SK-N-SH (cell line): ENCODE data around the gene GPR161. TPM values are rescaled to one million over a fixed set of nuclear protein-coding genes. Genes with fewer than 3 reads are reported as not detected.

ENCODE experiments used
- CTCF ChIA-PET: fragments of 300-600, 350-600 bp; formaldehyde crosslinking; extraction: SDS; loops from one replicate; lab custom pipeline; 2021; lab: Yijun Ruan, JAX
- POLR2A ChIA-PET: fragments of 350-600 bp; sonication (Branson Sonifier 250); formaldehyde crosslinking; extraction: SDS; loops from one replicate; lab custom pipeline; 2020; ENCODE audit warnings: antibody characterized with exemption, inconsistent platforms; lab: Yijun Ruan, JAX
- DNase-seq: peaks from one replicate; pipeline ENCODE4 v3.0.0; 2012
- H2AFZ ChIP-seq: fragments of 200-600 bp; sonication (generic); 2 replicates; pipeline ENCODE4 v1.8.1; 2016; ENCODE audit warnings: antibody characterized with exemption, mild to moderate bottlenecking, low read depth
- H3F3A ChIP-seq: fragments of 200-600 bp; sonication (generic); replicated peaks from 2 replicates; pipeline ENCODE3; 2016; ENCODE audit warnings: antibody characterized with exemption, mild to moderate bottlenecking; ENCODE audit not compliant: insufficient read depth
- H3K27ac ChIP-seq, 2 experiments: fragments of 200-500 bp in 1 of 2; fragments of 200-600 bp in 1 of 2; sonication (Bioruptor generic) in 1 of 2; sonication (generic), shearing (Covaris generic) in 1 of 2; 2 replicates each; pipeline versions ENCODE4 v1.5.1 to v1.6.1; 2014 to 2016; ENCODE audit warnings: low read depth in 2 of 2, inconsistent platforms in 1 of 2, low read length in 1 of 2, mild to moderate bottlenecking in 1 of 2, mixed read lengths in 1 of 2
- H3K27me3 ChIP-seq: fragments of 200-600 bp; sonication (generic), shearing (Covaris generic); 2 replicates; pipeline ENCODE4 v1.6.1; 2016; ENCODE audit warnings: mixed run types; ENCODE audit not compliant: insufficient read depth
- H3K36me3 ChIP-seq, 2 experiments: fragments of 200-500 bp in 1 of 2; fragments of 200-600 bp in 1 of 2; sonication (Bioruptor generic) in 1 of 2; sonication (generic) in 1 of 2; replicated peaks in 1 of 2; 2 replicates each; pipeline versions ENCODE3 to v1.5.1; 2014 to 2016; ENCODE audit warnings: low read length in 1 of 2, mild to moderate bottlenecking in 1 of 2; ENCODE audit not compliant: insufficient read depth in 2 of 2, control insufficient read depth in 1 of 2
- H3K4me1 ChIP-seq, 2 experiments: fragments of 200-500 bp in 1 of 2; fragments of 200-600 bp in 1 of 2; sonication (Bioruptor generic) in 1 of 2; sonication (generic), shearing (Covaris generic) in 1 of 2; 2 replicates each; pipeline versions ENCODE4 v1.5.1 to v1.6.1; 2014 to 2016; ENCODE audit warnings: low read depth in 1 of 2, low read length in 1 of 2, mixed run types in 1 of 2; ENCODE audit not compliant: insufficient read depth in 2 of 2, control insufficient read depth in 1 of 2
- H3K4me2 ChIP-seq: fragments of 200-600 bp; sonication (generic), shearing (Covaris generic); 2 replicates; pipeline ENCODE4 v1.6.1; 2017; ENCODE audit warnings: mixed run types
- H3K4me3 ChIP-seq, 2 experiments: fragments of 200-500 bp in 1 of 2; fragments of 200-600 bp in 1 of 2; sonication (Bioruptor generic) in 1 of 2; sonication (generic), shearing (Covaris generic) in 1 of 2; 2 replicates each; pipeline versions ENCODE4 v1.5.1 to v1.8.1; 2014 to 2016; ENCODE audit warnings: low read depth in 2 of 2, inconsistent platforms in 1 of 2, low read length in 1 of 2, mild to moderate bottlenecking in 1 of 2, mixed read lengths in 1 of 2, moderate library complexity in 1 of 2
- H3K79me2 ChIP-seq: fragments of 200-600 bp; sonication (generic); 2 replicates; pipeline ENCODE4 v1.8.1; 2017; ENCODE audit warnings: mild to moderate bottlenecking; ENCODE audit not compliant: insufficient read depth
- H3K9ac ChIP-seq: fragments of 200-600 bp; sonication (generic); 2 replicates; pipeline ENCODE4 v1.6.1; 2017; ENCODE audit warnings: mixed run types
- H3K9me2 ChIP-seq: fragments of 200-600 bp; sonication (generic); 2 replicates; pipeline ENCODE4 v1.6.1; 2017; ENCODE audit warnings: mixed run types
- H3K9me3 ChIP-seq: fragments of 200-600 bp; sonication (generic); 2 replicates; pipeline ENCODE4 v1.6.1; 2017; ENCODE audit warnings: mixed run types, mild to moderate bottlenecking, moderate library complexity
- H4K20me1 ChIP-seq: fragments of 200-600 bp; sonication (generic); 2 replicates; pipeline ENCODE4 v1.6.1; 2017; ENCODE audit warnings: mild to moderate bottlenecking, mixed run types; ENCODE audit not compliant: insufficient read depth
- EZH2phosphoT487 ChIP-seq: fragments of 200-600 bp; sonication (generic); IDR thresholded peaks from 2 replicates; pipeline ENCODE4 v1.6.1; 2017; ENCODE audit warnings: low read depth, mixed run types, mild to moderate bottlenecking, antibody characterized with exemption, moderate library complexity, borderline replicate concordance
- FOXM1 ChIP-seq: IDR thresholded peaks from 2 replicates; pipeline ENCODE4 v1.4.0; 2012; ENCODE audit warnings: low read depth, mild to moderate bottlenecking
- GABPA ChIP-seq: IDR thresholded peaks from 2 replicates; pipeline ENCODE4 v1.4.0; 2012; ENCODE audit warnings: low read depth, mild to moderate bottlenecking
- GATA2 ChIP-seq: sonication (generic); formaldehyde crosslinking; IDR thresholded peaks from 2 replicates; pipeline ENCODE4 v1.5.0; 2020; ENCODE audit warnings: mild to moderate bottlenecking, missing genetic modification reagents
- JUND ChIP-seq: IDR thresholded peaks from 2 replicates; pipeline ENCODE4 v1.4.0; 2012
- MEF2A ChIP-seq: IDR thresholded peaks from 2 replicates; pipeline ENCODE4 v1.4.0; 2012; ENCODE audit warnings: low read depth, borderline replicate concordance
- NRF1 ChIP-seq: IDR thresholded peaks from 2 replicates; pipeline ENCODE4 v1.6.1; 2012; ENCODE audit warnings: low read depth, mild to moderate bottlenecking, low read length
- PBX3 ChIP-seq: IDR thresholded peaks from 2 replicates; pipeline ENCODE4; 2012
- POLR2AphosphoS5 ChIP-seq: IDR thresholded peaks from 2 replicates; pipeline ENCODE4 v1.6.1; 2012; ENCODE audit warnings: low read depth, low read length
- RAD21 ChIP-seq: IDR thresholded peaks from 2 replicates; pipeline ENCODE4 v1.6.1; 2012; ENCODE audit warnings: mild to moderate bottlenecking, low read length
- RFX5 ChIP-seq: IDR thresholded peaks from 2 replicates; pipeline ENCODE4 v1.6.1; 2012; ENCODE audit warnings: mild to moderate bottlenecking, improper control_type of control experiment, low read length
- TAF1 ChIP-seq: IDR thresholded peaks from 2 replicates; pipeline ENCODE4 v1.6.1; 2012; ENCODE audit warnings: low read depth, mild to moderate bottlenecking, low read length, moderate library complexity, borderline replicate concordance
- TCF12 ChIP-seq: IDR thresholded peaks from 2 replicates; pipeline ENCODE4 v1.4.0; 2012
- YY1 ChIP-seq: IDR thresholded peaks from 2 replicates; pipeline ENCODE4 v1.4.0; 2012; ENCODE audit warnings: low read depth, mild to moderate bottlenecking
- WGBS: methylation state at CpG from one replicate; pipeline ENCODE4 v1.1.6; 2017; ENCODE audit warnings: low lambda C conversion rate; 5-methylcytosine and 5-hydroxymethylcytosine counted together
- polyA plus RNA-seq, 3 experiments: library from polyadenylated mRNA; depleted of rRNA; stranded (reverse); fragments of >200 nt; gene quantifications; 2 replicates each; pipeline ENCODE4 v1.2.3, GENCODE V29; 2012
- TF ChIP-seq, protein P1 (sequence below): IDR thresholded peaks from 2 replicates; pipeline ENCODE4 v1.6.1; 2012; ENCODE audit warnings: mild to moderate bottlenecking, low read depth, low read length, moderate library complexity
- TF ChIP-seq, protein P2 (sequence below): fragments of 200-600 bp; sonication (generic); IDR thresholded peaks from 2 replicates; pipeline ENCODE4 v1.6.1; 2017; ENCODE audit warnings: antibody characterized with exemption, mild to moderate bottlenecking, moderate library complexity

Gene GPR161
- polyA plus RNA-seq, 1 of the 3 experiments (the other 2 are of a cell fraction): 20.1 TPM

GRCh38 chr1:168095476-168095875 lies 41.3 kb downstream of the GPR161 start:
- Histone ChIP-seq H3K4me2 (no peak overlapping the region), H3F3A (no peaks in the 10 kb centered on the region), H3K9me2 (no peaks in the 10 kb centered on the region), H3K4me3 (no peak overlapping the region), H3K27ac (no peak overlapping the region), H3K9me3 (no peaks in the 10 kb centered on the region), H3K36me3 (peaks cover 16 to 54% of the 10 kb centered on the region in 2 experiments), H3K79me2 (peaks cover 3% of the 10 kb centered on the region), H3K9ac (no peak overlapping the region), H4K20me1 (no peaks in the 10 kb centered on the region), H3K27me3 (no peaks in the 10 kb centered on the region), H3K4me1 (peaks cover 0 to 10% of the 10 kb centered on the region in 2 experiments; a peak in 1 of 4 replicates), H2AFZ (no peak overlapping the region)
- DNase-seq: no peak
- ChIA-PET POLR2A (no interaction called here), CTCF (interaction anchor here (6.1 kb wide), 1 partner anchor 13 kb away, joined by 48 read pairs; no protein-coding TSS in a partner anchor)
- WGBS: 93% methylated on average over 6 of the region's 6 CpGs
- TF ChIP-seq FOXM1: no peak
- no peak for TF ChIP-seq NRF1
- no peak for TF ChIP-seq GABPA
- no peak for TF ChIP-seq JUND
- TF ChIP-seq YY1: no peak
- no peak for TF ChIP-seq RAD21
- TF ChIP-seq, protein P1, sequence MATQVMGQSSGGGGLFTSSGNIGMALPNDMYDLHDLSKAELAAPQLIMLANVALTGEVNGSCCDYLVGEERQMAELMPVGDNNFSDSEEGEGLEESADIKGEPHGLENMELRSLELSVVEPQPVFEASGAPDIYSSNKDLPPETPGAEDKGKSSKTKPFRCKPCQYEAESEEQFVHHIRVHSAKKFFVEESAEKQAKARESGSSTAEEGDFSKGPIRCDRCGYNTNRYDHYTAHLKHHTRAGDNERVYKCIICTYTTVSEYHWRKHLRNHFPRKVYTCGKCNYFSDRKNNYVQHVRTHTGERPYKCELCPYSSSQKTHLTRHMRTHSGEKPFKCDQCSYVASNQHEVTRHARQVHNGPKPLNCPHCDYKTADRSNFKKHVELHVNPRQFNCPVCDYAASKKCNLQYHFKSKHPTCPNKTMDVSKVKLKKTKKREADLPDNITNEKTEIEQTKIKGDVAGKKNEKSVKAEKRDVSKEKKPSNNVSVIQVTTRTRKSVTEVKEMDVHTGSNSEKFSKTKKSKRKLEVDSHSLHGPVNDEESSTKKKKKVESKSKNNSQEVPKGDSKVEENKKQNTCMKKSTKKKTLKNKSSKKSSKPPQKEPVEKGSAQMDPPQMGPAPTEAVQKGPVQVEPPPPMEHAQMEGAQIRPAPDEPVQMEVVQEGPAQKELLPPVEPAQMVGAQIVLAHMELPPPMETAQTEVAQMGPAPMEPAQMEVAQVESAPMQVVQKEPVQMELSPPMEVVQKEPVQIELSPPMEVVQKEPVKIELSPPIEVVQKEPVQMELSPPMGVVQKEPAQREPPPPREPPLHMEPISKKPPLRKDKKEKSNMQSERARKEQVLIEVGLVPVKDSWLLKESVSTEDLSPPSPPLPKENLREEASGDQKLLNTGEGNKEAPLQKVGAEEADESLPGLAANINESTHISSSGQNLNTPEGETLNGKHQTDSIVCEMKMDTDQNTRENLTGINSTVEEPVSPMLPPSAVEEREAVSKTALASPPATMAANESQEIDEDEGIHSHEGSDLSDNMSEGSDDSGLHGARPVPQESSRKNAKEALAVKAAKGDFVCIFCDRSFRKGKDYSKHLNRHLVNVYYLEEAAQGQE: no peak
- no peak for TF ChIP-seq GATA2
- TF ChIP-seq POLR2AphosphoS5: no peak
- no peak for TF ChIP-seq MEF2A
- no peak for TF ChIP-seq TAF1
- no peak for TF ChIP-seq TCF12
- TF ChIP-seq PBX3: no peak
- TF ChIP-seq, protein P2, sequence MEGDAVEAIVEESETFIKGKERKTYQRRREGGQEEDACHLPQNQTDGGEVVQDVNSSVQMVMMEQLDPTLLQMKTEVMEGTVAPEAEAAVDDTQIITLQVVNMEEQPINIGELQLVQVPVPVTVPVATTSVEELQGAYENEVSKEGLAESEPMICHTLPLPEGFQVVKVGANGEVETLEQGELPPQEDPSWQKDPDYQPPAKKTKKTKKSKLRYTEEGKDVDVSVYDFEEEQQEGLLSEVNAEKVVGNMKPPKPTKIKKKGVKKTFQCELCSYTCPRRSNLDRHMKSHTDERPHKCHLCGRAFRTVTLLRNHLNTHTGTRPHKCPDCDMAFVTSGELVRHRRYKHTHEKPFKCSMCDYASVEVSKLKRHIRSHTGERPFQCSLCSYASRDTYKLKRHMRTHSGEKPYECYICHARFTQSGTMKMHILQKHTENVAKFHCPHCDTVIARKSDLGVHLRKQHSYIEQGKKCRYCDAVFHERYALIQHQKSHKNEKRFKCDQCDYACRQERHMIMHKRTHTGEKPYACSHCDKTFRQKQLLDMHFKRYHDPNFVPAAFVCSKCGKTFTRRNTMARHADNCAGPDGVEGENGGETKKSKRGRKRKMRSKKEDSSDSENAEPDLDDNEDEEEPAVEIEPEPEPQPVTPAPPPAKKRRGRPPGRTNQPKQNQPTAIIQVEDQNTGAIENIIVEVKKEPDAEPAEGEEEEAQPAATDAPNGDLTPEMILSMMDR: no peak
- no peak for TF ChIP-seq EZH2phosphoT487
- TF ChIP-seq RFX5: no peak
